Kasumi-1 (cell line): ENCODE data around the gene MYLK.

Source experiments
- DNase-seq, 2 experiments: peaks; one replicate each; lab custom pipeline; 2025; lab: John Stamatoyannopoulos, UW

The MYLK gene

DNA sequence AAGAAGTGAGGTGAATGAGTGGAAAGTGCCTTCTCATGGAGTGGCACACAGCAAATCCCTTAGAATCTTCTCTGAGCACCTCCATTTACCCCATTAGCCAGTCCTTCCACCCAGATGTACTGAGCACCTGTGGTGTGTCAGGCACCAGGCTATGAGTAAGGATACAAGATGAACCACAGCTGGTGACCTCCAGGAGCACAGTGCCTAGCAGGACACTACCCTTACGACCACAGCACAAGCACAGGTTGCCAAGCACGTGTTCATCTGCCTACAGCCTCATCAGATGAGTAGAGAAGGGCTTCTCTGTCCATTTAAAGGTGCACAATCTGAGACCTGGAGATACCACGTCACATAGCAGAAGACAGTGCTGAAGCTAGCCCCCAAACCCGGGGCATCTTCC, 6.2 kb downstream of the MYLK start:
- DNase-seq = no peak

GRCh38 chr3:123877466-123877865, 6.7 kb downstream of the MYLK start:
- DNase-seq = no peak

DNA sequence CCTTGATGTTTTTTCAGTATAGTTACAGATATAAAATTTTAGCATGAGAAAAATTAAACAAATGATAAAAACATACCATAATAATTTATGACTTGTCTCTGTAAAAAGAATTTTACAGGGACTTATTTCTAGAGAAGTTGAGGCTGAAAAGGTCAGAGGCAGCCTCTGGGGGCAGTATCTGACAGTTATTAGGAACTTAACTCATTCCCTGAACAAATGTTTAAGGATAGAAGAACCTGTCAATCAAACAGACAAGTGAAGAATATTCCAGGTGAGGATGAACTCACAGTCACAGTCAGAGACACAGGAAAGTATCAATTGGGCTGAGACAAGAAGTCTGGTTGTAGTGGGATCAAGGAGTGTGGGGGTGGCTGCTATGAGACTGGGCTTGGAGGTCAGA, 7.3 kb downstream of the MYLK start:
- DNase-seq = no peak

DNA sequence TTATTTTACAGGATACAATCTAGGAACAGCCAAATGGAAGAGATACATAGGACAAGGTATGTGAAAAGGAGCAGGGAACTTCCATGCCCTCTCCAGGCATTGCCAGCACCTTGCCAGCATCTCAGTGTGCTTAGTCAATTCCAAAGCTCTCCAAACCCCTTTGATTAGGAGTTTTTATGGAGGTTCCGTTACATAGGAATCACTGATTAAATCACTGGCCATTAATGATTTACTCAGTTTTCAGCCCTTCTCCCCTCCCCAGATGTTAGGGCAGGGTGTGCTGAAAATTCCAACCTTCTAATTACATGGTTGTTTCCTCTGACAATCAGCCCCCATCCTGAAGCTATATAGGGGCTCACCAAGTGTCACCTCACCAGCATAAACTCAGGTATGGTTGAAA, 11.5 kb downstream of the MYLK start:
- DNase-seq = no peak

DNA sequence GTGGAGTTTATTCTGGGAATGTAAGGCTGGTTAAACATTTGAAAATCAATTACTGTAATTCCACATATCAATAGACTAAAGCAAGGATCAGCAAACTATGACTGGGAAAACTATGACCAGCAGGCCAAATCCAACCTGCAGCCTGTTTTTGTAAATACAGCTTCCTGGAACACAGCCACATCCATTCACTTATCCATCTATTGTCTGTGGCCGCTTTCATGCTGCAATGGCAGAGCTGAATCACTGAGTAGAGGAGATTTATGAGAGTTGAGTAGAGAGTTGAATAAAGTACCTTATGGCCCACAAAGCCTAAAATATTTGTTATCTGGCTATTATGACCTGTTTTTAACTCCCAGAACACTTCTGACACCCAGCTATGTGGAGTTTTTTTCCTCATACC, 12.2 kb downstream of the MYLK start:
- DNase-seq = no peak

- no peak for DNase-seq
Observed at GRCh38 chr3:123870033-123870432, 14.1 kb downstream of the MYLK start.

- no peak for DNase-seq
Observed at GRCh38 chr3:123869165-123869564, 15.0 kb downstream of the MYLK start.

- DNase-seq = no peak
Observed at GRCh38 chr3:123864706-123865105, 19.4 kb downstream of the MYLK start.

GRCh38 chr3:123862152-123862551, 22.0 kb downstream of the MYLK start:
- DNase-seq = no peak

DNA sequence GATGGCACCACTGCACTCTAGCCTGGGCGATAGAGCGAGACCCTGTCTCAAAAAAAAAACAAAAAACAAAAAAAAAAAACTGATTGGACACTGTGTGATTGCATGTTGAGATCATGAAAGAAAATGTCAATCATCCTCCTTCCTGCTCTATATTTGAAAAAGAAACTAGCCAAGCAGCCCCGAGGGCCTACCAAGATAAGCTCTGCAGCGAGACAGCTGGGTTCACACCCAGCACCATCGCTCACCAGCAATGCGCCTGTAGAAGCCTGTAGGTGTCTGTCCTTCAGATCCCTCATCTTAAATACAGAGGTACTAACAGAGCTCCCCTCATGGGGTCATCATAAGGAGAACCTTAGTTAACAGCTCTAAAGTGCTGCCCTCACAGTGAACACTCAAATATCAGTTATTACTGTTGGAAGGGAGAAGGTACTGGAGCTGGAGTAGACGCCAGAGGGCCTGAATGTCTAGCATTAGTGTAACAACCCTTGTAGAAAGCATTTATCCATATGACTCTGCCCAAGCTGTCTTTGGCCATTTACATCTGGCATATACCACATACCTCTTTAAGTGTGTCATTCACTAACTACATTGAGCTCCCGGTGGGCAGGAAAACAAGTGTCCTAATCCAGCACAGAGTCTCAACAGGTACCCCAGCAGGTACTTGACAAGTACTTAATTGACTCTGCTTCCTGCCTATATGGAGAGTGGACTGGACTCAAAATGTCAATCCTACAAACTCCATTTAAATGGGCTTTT, 22.9 kb downstream of the MYLK start:
- DNase-seq = no peak

DNA sequence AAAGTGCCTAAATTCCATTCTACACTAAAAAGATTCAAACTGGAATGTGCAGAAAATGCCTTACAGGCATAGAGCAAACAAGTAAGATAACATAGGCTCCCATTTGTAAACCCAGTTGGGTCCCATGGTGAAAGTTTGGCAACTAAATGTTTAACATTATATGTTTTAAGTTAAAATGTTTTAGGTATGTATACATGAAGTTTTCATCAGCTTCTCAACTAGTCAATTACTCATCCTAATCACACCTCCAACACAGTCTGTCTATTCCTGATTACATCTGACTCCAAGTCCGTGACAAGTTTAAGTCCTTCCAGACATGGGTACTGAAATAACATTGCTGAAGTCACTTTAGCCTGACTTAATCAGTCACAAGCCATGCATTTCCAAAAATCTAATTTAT, 25.0 kb downstream of the MYLK start:
- DNase-seq = no peak

DNA sequence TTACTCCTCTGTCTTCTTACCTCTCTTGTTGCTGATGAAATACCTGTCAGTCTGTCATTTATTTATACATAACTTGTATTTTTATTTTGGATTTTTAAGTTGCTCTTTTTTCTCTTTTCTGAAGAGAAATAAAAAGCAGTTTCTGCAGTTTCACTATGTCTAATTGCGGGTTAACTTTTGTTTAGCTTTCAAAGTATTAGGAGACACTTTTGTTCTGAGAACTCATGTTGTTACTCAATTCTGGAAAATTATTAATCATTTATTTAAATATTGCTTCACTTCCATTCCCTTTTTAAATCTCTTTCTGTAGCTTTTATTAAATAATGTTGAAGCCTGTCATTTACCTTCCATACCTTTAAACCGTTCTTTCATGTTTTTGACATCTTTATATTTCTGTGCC, 29.2 kb downstream of the MYLK start:
- no peak for DNase-seq

DNA sequence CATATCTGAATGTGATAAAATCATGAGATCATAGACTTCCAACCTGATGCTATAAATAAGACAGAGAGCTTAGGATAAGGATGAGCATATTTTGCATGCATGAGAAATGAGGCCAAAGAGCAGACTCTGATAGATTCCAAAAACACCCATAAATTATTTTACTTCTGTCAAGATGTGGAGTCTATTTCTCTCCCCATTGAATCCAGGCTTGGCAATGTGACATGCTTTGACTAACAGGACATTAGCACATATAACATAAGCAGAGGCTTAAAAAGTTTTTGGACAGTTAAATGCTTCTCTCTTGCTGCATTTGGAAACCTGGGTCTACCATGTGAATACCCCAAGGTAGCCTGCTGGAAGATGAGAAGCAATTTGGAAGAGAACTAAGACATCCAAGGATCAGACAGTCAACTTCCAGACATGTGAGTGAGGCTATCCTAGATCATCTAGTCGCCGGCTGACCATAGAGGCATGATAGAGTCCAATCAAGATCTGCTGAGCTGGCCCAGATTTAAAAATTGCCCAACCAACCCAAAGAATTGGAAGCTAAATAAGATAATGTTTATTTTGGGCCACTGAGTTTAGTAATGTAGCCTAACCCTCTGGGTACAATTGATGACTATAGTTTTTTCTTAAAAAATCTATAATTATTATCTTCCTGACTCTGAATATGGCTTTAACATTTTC, 30.3 kb downstream of the MYLK start:
- no peak for DNase-seq

GRCh38 chr3:123847209-123847608, 36.9 kb downstream of the MYLK start:
- no peak for DNase-seq

GRCh38 chr3:123843668-123844067, 40.5 kb downstream of the MYLK start:
- no peak for DNase-seq

- DNase-seq = no peak
Observed at GRCh38 chr3:123842711-123843110, 41.4 kb downstream of the MYLK start.

- peak; percentile 13 to 18 for DNase-seq
Observed at GRCh38 chr3:123841476-123842238, 42.5 kb downstream of the MYLK start.

DNA sequence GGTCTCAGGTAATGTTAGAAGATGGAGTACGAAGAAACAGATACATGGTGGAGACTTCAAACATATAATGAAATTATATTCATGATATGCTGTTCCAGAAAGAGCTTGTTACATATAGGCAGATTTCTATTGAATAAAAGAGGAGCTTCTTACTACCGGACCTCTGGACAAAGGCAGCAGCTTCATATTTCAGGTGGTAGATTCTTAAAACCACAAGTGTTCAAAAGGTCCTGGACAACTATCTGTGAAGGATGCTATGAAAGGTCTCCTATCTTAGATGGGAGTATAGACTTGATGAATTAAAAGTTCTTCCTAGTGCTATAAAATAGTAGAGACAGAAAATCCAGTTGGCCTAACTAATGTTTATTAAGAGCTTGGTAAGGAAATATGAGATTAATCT, 43.2 kb downstream of the MYLK start:
- DNase-seq = no peak

DNA sequence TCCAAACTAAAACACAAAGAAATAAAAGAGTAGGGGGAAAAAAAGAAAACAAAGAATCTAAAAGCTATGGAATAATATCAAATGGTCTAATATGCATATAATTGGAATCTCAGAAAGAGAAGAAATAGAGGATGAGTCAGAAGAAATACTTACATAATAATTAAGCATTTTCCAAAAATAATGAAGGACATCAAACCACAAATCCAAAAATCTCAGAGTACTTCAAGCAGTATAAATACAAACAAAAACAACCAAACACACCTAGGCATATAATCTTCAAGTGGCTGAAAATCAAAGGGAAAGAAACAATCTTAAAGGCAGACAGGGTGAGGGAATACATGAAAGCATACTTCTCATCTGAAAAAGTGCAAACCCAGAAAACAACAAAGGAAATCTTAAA, 46.3 kb downstream of the MYLK start:
- DNase-seq = no peak

DNA sequence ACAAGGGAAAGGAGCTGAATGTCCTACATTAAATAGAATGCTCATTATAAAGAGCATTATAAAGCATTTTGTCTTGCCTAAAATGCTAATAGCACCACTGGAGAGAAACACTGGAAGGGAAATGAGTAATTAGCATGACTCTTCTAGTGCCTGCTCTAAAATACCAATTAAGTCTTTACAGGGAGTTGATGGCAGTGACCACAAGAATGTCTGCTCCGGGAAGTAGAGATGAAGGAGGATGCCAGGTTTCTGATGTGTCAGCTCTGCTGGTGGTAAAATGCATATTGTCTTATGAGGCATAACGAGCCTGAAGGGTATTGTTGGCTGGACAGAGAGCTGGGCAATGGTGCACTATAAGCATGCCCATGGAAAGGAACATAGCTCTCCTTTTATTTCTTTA, 49.5 kb downstream of the MYLK start:
- no peak for DNase-seq

DNA sequence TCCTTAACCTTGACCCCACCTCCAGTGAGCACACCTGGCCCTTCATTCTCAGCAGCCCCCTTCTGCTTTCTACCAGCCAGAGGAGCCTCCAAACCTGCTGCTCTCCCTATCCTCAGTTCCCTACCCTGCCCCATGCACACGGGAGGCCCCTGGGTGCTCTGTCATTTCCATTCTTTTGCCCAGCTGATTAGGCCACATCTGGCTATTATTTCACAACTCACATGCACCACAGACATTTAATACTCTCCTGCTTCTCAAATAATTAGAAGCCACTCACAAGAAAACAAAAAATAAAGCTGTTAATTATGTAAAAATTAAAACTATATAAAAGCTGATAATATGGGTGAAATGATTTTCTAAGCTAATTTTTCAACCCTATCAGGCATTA, 50.7 kb downstream of the MYLK start:
- DNase-seq = no peak

- no peak for DNase-seq
Observed at GRCh38 chr3:123832692-123833397, 51.3 kb downstream of the MYLK start.
